ENCODE data around the gene RACGAP1. TPM values are rescaled to one million over a fixed set of nuclear protein-coding genes. Genes with fewer than 3 reads are reported as not detected.

Gene RACGAP1
- total RNA-seq, 1 donor from 2014 or later, result 27.2 TPM

DNA sequence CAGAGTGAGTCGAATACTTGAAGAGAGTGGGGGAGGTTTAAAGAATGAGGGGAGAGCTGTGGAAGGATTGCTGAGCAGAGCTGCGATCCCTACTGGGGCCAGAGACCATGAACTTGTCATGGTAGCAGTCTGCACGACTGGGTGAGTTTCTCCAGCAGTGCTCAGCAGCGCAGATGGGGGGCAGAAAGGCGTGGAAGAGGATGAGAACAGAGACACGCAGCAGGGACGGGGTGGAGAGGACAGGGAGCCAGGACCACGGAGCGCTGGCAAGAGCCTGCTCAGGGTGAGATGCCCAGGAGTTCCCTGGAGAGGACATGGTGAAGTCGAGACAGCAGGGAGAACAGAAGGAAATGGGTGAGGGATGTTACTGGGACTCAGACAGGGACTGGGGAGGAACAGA lies 54.6 kb downstream of the RACGAP1 start:
- DNase-seq (ENCODE audit: low spot score), result no peak

GRCh38 chr12:49969651-49970429 lies 55.5 kb downstream of the RACGAP1 start:
- DNase-seq (ENCODE audit: low spot score), result no peak

GRCh38 chr12:49969027-49969426 lies 56.3 kb downstream of the RACGAP1 start:
- no peak for DNase-seq (ENCODE audit: low spot score)

DNA sequence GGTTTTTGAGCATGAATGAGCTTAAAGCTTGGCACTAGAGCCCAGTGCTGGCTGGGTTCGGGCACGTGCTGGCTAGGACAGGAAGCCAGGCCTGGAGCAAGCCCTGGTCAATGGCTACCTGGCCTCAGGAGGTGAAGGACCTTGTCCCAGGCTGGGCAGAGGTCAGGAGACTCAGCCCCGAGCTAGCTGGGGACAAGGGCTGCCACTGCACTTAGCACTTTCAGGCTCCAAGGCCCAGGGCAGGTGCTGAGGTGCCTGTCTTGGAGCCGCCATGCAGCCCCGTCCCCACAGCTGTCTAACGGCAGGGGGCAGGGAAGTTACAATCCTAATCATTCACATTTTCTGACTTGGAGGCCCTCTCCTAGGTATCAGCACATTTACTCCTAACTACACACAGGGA lies 56.8 kb downstream of the RACGAP1 start:
- no peak for DNase-seq (ENCODE audit: low spot score)

- DNase-seq (ENCODE audit: low spot score), result no peak
These were observed 57.5 kb downstream of the RACGAP1 start for GRCh38 chr12:49967777-49968250.

DNA sequence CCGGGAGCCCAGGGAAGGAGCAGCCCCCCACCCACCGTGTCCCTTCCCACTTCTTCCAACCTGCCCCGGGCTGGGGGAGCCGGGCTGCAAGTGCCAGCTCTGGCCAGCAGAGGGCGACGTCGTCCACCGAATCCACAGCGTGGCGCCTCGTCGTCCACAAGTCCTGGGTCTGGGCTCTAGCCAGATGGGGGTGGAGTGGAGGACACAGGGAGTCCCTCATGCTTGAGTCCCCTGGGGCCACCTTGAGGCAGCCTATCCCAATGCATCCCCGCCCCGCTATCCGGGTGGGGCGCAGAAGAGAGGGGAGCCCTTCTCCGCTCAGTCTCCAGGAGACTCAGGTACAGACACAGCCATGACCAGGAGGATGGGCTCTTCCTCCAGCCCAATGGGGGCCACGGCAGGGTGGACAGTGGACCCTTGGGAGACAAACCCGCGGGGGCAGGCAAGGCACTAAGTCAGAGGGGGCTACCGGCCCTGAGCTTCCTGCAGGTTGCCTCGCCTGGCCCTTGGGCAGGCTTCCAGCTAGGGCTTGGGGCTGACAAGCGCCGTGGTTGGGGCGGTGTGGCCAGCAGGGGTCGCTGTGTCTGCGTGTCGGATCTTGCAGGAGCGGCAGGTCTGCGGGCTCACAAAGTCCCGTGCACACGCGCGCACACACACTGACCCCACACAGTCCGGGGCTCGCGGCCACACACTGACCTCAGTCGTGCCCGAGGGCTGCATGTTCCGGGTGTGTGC lies 58.1 kb downstream of the RACGAP1 start:
- DNase-seq (ENCODE audit: low spot score), result peak; percentile 86

- no peak for DNase-seq (ENCODE audit: low spot score)
These were observed 58.7 kb downstream of the RACGAP1 start for GRCh38 chr12:49966511-49967041.

DNA sequence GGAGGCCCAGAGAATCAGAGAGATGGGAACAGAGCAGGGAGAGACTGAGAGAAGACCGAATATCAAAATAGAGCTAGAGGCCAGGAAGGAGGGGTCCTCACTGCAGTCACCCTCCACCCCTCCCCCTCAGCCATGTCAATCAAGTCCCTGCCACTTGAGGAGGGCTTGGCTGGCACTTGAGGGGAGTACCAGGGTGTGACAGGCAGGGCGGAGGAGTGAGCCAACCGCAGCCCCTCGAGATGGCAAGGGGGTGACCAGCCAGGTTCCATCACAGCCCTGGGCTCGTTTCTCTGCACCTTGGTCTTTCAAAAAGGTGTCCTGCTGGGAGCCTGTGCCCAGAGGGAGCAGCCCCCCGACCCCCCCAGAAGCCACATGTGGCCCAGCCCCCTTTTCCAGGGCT lies 59.5 kb downstream of the RACGAP1 start:
- no peak for DNase-seq (ENCODE audit: low spot score)

GRCh38 chr12:49964849-49965624 lies 60.3 kb downstream of the RACGAP1 start:
- no peak for DNase-seq (ENCODE audit: low spot score)

- no peak for DNase-seq (ENCODE audit: low spot score)
These were observed 61.1 kb downstream of the RACGAP1 start for GRCh38 chr12:49963976-49964815.

DNA sequence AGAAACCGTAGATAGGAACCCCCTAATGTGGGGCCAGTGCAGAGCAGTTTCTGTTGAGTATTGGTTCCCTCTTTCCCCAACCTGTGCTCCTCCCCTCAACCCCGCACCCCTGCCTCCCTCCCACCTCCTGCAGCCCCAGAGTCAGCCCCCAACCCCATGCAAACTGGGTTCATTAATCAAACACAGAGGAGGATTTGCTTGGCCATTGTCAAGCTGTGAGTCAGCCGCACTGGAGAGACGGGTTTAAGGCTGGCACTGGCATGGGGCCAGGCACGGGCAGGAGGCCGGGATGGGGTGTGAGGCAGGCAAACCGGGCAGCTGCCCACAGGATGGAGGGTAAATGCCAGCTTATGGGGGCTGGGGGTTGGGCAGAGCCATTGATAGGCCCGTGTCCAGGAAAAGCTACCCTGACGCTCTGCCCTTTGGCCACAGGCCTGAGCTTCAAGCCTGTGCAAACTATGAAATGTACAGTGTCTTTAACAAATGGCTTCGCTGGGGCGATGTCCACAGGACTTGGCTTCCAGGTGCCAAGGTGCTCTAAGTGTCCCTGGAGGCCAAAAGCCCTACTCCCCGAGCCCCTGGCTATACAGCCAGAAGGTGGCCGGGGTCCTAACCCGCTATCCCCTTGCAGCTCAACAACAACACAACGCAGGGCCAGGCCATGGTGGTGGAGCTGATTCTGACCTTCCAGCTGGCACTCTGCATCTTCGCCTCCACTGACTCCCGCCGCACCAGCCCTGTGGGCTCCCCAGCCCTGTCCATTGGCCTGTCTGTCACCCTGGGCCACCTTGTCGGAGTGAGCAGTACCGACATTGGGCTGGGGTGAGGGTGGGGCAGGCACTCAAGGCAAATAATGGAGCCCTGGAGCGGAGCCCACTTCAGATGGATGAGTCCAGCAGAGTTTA lies 62.2 kb downstream of the RACGAP1 start:
- peak; percentile 54 for DNase-seq (ENCODE audit: low spot score)

GRCh38 chr12:49961993-49962764 lies 63.1 kb downstream of the RACGAP1 start:
- DNase-seq (ENCODE audit: low spot score), result no peak

DNA sequence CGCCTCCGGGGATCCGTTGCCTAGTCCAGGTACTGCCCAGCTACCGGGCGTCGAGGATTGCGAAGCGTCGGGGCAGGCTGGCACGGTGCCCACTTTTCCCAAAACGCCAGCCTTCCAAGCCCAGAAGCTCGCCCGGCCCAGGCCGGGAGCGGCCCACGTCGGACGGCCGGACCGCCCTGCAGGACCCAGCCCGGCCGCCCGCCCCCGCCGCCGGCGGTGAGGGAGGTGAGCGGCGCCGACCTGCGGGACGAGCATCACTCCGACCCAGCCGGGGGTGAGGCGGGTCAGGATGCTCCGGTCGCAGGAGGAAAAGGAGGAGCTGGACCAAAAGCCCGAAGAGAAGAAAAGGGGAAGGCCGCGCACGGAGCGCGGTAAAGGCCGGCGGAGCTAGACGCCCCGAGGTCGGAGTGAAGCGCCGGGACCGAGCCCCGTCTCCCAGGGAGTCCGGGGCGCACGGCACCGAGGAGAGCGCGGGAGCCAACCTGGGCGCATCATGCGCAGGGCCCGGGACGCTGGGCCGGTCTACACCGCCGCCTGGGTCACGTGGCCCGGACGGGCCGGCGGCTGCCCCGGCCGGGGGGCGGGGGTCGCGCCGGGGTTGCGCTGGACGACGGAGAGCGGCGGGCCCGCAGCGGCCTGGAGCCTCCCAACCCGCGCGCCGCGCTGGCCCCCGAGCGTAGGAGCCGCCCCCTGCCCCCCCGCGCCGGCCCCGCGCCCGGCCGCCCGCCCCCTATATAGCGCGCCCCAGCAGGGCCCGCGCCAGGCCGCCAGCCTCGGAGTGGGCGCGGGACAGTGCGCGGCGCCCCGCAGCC lies 64.0 kb downstream of the RACGAP1 start, which contains the start of gene AQP5:
TSS of gene AQP5 (plus strand) at position 762 of the 812 bp plus-strand sequence. CDS start 146 bp downstream, outside the sequence.
- no peak for DNase-seq (ENCODE audit: low spot score)

- DNase-seq (ENCODE audit: low spot score), result no peak
These were observed 64.7 kb downstream of the RACGAP1 start for GRCh38 chr12:49960474-49961110.

- DNase-seq (ENCODE audit: low spot score), result peak; percentile 48
These were observed 65.4 kb downstream of the RACGAP1 start for GRCh38 chr12:49959685-49960473.

DNA sequence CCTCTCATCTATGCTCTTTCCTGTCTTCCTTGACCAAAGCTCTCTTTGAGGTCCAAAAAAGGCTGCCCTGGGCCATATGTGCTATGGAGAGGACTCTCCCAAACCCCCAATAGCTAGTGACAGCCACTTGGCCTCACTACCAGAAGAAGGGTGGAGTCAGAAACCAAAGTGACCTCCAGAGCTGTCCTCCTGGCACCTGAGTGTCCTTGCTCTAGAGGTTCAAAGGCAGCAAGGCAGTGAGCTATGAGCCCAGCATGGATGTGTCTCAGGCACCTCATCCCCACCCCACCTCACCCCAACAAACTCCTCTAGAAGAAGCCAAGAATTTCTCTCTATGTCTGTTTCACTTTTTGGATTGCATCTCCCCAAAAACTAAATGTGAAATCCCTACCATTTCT lies 67.7 kb downstream of the RACGAP1 start:
- DNase-seq (ENCODE audit: low spot score), result no peak
